NCI-H1694 treated with DMSO at 0.1 percent for 48 hours (cell line): ENCODE measurements around the gene ZNF862.

Experiments
- DNase-seq: peaks from one replicate; lab custom pipeline; 2025; lab: John Stamatoyannopoulos, UW

Gene ZNF862

GRCh38 chr7:149845257-149845980 lies 7.2 kb downstream of the ZNF862 start:
- no peak for DNase-seq

- DNase-seq = no peak
Observed at GRCh38 chr7:149846021-149846420, 7.8 kb downstream of the ZNF862 start.

- DNase-seq = no peak
Observed at GRCh38 chr7:149846436-149847046, 8.4 kb downstream of the ZNF862 start.

- DNase-seq = no peak
Observed at GRCh38 chr7:149849174-149849573, 11.0 kb downstream of the ZNF862 start.

GRCh38 chr7:149850007-149850594 lies 11.9 kb downstream of the ZNF862 start:
- no peak for DNase-seq

- no peak for DNase-seq
Observed at GRCh38 chr7:149850716-149851115, 12.5 kb downstream of the ZNF862 start.

- DNase-seq = no peak
Observed at GRCh38 chr7:149851449-149851848, 13.3 kb downstream of the ZNF862 start.

GRCh38 chr7:149853157-149853556 lies 15.0 kb downstream of the ZNF862 start:
- DNase-seq = no peak

- peak; percentile 86 for DNase-seq
Observed at GRCh38 chr7:149854611-149855360, 16.6 kb downstream of the ZNF862 start.

- DNase-seq = no peak
Observed at GRCh38 chr7:149855361-149856305, 17.5 kb downstream of the ZNF862 start.

GRCh38 chr7:149856583-149856982 lies 18.4 kb downstream of the ZNF862 start:
- DNase-seq = no peak

- no peak for DNase-seq
Observed at GRCh38 chr7:149859369-149859768, 21.2 kb downstream of the ZNF862 start.

- DNase-seq = no peak
Observed at GRCh38 chr7:149859876-149860275, 21.7 kb downstream of the ZNF862 start.

- DNase-seq = no peak
Observed at GRCh38 chr7:149860821-149861727, 22.9 kb downstream of the ZNF862 start.

- no peak for DNase-seq
Observed at GRCh38 chr7:149861728-149862045, 23.5 kb downstream of the ZNF862 start.

- no peak for DNase-seq
Observed at GRCh38 chr7:149862156-149862555, 24.0 kb downstream of the ZNF862 start.

GRCh38 chr7:149863500-149863899 lies 25.3 kb downstream of the ZNF862 start:
- DNase-seq = no peak

GRCh38 chr7:149864023-149864422 lies 25.8 kb downstream of the ZNF862 start:
- DNase-seq = no peak

GRCh38 chr7:149864751-149865150 lies 26.6 kb downstream of the ZNF862 start:
- no peak for DNase-seq

GRCh38 chr7:149865437-149865836 lies 27.3 kb downstream of the ZNF862 start:
- no peak for DNase-seq
